Cardiac muscle cell (in vitro differentiated cells and primary cell): Measurements from ENCODE around the gene NUTF2. TPM values are rescaled to one million over a fixed set of nuclear protein-coding genes. Genes with fewer than 3 reads are reported as not detected.

Experiments
- DNase-seq, 2 donors: peaks; one replicate each; pipeline versions ENCODE4 v3.0.0 to v3.0.0-alpha.2; 2010 to 2017; ENCODE audit warnings: low read depth in 1 of 2, low spot score in 1 of 2
- H3K27ac ChIP-seq: fragments of 200-600 bp; sonication (generic); 2 replicates; pipeline ENCODE4 v1.5.1; 2016
- H3K27me3 ChIP-seq: fragments of 200-600 bp; sonication (generic); 2 replicates; pipeline ENCODE4 v1.6.0; 2016; ENCODE audit warnings: control low read depth
- H3K36me3 ChIP-seq: fragments of 200-600 bp; sonication (generic); 2 replicates; pipeline ENCODE4 v1.5.1; 2016; ENCODE audit warnings: control low read depth
- H3K4me1 ChIP-seq: fragments of 200-600 bp; sonication (generic); 2 replicates; pipeline ENCODE4 v1.8.1; 2017; ENCODE audit warnings: low read depth, mild to moderate bottlenecking, mixed run types
- H3K4me3 ChIP-seq: fragments of 200-600 bp; sonication (generic); 2 replicates; pipeline ENCODE4 v1.5.1; 2016; ENCODE audit warnings: mild to moderate bottlenecking
- H3K9me3 ChIP-seq: fragments of 200-600 bp; sonication (generic); 2 replicates; pipeline ENCODE4 v1.5.1; 2017; ENCODE audit warnings: low read depth, mild to moderate bottlenecking, control low read depth
- polyA plus RNA-seq: library from polyadenylated mRNA; unstranded; fragments of >200 nt; fragmentation: Nextera tagmentation; extraction: Ambion mirVana; gene quantifications from 2 replicates; pipeline ENCODE4 v1.2.1, GENCODE V29; 2016
- total RNA-seq: library from RNA; depleted of rRNA; stranded (reverse); fragments of >200 nt; gene quantifications from 2 replicates; pipeline ENCODE4 v1.2.3, GENCODE V29; 2016
- TF ChIP-seq, protein P1 (sequence below): IDR thresholded peaks from 2 replicates; pipeline ENCODE4 v1.5.1; 2012; ENCODE audit warnings: low read depth, mild to moderate bottlenecking, low read length

NUTF2 gene
- total and polyA plus RNA-seq, 2 experiments from 2014 or later: 77.6 to 235 TPM

DNA sequence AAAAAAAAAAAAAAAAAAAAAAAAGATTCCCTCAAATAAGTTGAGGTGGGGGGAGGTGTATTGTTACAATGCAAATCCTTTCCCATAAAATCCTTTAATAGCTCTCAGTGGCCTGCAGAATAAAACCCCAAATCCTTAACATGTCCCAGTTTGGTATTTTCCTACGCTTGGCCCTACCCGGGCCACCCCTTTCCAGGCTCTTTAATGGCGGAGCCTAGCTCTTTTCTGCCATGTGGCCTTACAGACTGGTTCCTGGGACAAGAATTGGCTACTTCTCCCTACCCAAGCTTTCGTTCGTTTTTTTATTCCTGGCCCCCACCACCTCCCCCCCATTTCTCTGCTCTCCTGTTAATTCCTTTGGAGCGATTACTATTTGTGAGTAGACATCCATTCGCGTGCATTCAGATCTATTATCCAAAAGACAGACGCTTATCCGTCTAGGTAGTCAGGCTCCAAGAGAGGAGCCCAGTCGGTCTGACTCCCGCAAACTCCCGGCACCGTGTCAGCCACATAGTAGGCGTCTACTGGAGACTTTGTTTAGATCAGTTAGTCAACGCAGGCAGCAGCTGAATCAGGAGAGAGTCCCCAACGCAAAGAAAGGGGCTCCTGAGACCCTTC is 5.4 kb upstream of the NUTF2 start:
- peak overlapping the region; percentile 98 for H3K27ac ChIP-seq
- DNase-seq: no peak
- no peaks in the 10 kb centered on the region for H3K36me3 ChIP-seq
- peaks cover 27% of the 10 kb centered on the region for H3K4me1 ChIP-seq
- H3K9me3 ChIP-seq: no peaks in the 10 kb centered on the region
- H3K27me3 ChIP-seq: no peaks in the 10 kb centered on the region
- TF ChIP-seq, protein P1, sequence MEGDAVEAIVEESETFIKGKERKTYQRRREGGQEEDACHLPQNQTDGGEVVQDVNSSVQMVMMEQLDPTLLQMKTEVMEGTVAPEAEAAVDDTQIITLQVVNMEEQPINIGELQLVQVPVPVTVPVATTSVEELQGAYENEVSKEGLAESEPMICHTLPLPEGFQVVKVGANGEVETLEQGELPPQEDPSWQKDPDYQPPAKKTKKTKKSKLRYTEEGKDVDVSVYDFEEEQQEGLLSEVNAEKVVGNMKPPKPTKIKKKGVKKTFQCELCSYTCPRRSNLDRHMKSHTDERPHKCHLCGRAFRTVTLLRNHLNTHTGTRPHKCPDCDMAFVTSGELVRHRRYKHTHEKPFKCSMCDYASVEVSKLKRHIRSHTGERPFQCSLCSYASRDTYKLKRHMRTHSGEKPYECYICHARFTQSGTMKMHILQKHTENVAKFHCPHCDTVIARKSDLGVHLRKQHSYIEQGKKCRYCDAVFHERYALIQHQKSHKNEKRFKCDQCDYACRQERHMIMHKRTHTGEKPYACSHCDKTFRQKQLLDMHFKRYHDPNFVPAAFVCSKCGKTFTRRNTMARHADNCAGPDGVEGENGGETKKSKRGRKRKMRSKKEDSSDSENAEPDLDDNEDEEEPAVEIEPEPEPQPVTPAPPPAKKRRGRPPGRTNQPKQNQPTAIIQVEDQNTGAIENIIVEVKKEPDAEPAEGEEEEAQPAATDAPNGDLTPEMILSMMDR: no peak
- H3K4me3 ChIP-seq: peak overlapping the region; percentile 78

DNA sequence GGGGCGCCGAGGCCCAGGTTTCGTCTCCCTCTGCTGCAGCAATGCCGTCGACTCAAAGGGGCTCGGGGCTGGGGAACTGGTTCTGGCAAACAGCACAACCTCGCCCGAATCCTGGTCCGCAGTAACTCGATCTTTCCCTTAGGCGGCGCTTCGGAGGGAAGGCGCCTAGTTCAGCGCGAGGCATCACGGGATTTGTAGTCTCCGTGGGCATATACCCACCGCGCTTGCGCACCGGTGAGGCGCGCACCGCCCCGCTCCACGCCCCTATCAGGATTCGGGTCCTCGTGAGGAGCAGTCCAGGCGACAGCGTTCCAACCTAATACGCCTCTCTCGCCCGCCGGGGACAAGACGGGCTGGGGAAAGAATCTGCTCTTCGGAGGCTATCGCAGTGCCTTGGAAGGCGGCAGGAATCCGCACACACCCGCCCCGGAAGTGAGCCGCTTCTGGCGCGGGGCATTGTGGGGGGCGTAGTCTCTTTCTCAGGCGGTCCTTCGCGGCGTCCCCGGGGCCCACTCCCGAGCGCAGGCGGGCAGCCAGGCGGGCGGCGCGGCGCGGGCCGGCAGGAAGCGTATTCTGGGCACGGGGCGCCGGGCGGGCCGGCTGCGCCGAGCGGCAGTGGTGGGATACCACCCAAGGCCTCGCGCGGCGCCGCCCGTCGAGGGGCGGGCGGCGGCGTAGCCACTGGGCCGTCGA is 4.8 kb upstream of the NUTF2 start, which contains the start of gene THAP11:
THAP11 (plus strand) TSS at position 505 of the 693 bp plus-strand sequence. CDS start 235 bp downstream, outside the sequence.
- no peaks in the 10 kb centered on the region for H3K27me3 ChIP-seq
- H3K9me3 ChIP-seq: no peaks in the 10 kb centered on the region
- TF ChIP-seq, protein P1: peak; percentile 86

DNA sequence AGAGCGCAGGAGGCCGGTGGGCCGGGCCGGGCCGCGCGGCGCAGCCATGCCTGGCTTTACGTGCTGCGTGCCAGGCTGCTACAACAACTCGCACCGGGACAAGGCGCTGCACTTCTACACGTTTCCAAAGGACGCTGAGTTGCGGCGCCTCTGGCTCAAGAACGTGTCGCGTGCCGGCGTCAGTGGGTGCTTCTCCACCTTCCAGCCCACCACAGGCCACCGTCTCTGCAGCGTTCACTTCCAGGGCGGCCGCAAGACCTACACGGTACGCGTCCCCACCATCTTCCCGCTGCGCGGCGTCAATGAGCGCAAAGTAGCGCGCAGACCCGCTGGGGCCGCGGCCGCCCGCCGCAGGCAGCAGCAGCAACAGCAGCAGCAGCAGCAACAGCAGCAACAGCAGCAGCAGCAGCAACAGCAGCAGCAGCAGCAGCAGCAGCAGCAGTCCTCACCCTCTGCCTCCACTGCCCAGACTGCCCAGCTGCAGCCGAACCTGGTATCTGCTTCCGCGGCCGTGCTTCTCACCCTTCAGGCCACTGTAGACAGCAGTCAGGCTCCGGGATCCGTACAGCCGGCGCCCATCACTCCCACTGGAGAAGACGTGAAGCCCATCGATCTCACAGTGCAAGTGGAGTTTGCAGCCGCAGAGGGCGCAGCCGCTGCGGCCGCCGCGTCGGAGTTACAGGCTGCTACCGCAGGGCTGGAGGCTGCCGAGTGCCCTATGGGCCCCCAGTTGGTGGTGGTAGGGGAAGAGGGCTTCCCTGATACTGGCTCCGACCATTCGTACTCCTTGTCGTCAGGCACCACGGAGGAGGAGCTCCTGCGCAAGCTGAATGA is 4.0 kb upstream of the NUTF2 start:
- Histone ChIP-seq H3K27me3 (no peaks in the 10 kb centered on the region), H3K36me3 (no peaks in the 10 kb centered on the region), H3K4me3 (peak overlapping the region; percentile 78), H3K27ac (peak overlapping the region; percentile 98), H3K4me1 (peaks cover 27% of the 10 kb centered on the region), H3K9me3 (no peaks in the 10 kb centered on the region)
- DNase-seq: peak; percentile 59 to 66
- TF ChIP-seq, protein P1: peak; percentile 44

More for the DNA sequence above, 4.8 kb upstream of the NUTF2 start, which contains the start of gene THAP11:
- H3K4me3 ChIP-seq: peak within 1 kb of the TSS; percentile 78
- H3K4me1 ChIP-seq: peaks cover 27% of the 10 kb centered on the region
- peak within 1 kb of the TSS; percentile 98 for H3K27ac ChIP-seq
- no peaks in the 10 kb centered on the region for H3K36me3 ChIP-seq
- DNase-seq: peak; percentile 96 to 97

DNA sequence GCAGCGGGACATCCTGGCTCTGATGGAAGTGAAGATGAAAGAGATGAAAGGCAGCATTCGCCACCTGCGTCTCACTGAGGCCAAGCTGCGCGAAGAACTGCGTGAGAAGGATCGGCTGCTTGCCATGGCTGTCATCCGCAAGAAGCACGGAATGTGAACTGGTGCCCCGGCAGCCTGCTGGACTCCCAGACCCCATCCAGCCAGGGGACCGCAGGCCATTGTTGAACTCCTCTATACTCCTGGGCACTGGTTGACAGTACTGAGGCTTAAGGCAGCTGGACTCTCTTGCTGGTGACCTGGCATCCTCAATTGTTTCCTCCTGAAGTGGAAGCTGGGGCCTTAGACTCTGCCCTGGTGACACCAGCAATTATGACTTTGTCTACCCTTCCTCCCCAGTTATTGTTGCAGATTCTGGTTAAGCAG is 3.4 kb upstream of the NUTF2 start:
- TF ChIP-seq, protein P1: no peak
- Histone ChIP-seq H3K27me3 (no peaks in the 10 kb centered on the region), H3K9me3 (no peaks in the 10 kb centered on the region), H3K36me3 (no peaks in the 10 kb centered on the region), H3K4me1 (peaks cover 33% of the 10 kb centered on the region), H3K4me3 (peak overlapping the region; percentile 78), H3K27ac (no peak overlapping the region)
- peak in 1 of 2 donors; percentile 29 for DNase-seq

DNA sequence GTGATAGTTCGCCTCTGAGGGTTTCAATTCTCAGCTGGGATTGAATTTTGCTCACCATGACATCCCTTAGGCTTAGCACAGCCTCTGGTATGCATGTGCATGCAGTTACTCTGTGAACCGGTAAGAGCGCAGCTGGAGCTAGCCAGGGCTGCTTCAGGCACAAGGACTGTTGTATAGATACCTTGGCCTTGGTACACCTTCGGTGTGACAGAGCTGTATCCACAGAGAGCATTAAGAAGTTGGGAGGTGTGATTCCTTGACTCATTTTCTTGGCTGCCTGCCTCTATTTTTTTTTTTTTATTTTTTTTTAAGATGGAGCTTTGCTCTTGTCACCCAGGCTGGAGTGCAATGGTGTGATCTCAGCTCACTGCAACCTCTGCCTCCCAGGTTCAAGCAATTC is 2.2 kb upstream of the NUTF2 start:
- H3K27me3 ChIP-seq: no peaks in the 10 kb centered on the region
- H3K27ac ChIP-seq: no peak overlapping the region
- H3K4me1 ChIP-seq: peaks cover 33% of the 10 kb centered on the region
- no peaks in the 10 kb centered on the region for H3K9me3 ChIP-seq
- H3K4me3 ChIP-seq: no peak overlapping the region
- no peak for DNase-seq
- TF ChIP-seq, protein P1: no peak
- no peaks in the 10 kb centered on the region for H3K36me3 ChIP-seq
